ENCODE results near the gene JCAD. TPM values are rescaled to one million over a fixed set of nuclear protein-coding genes. Genes with fewer than 3 reads are reported as not detected.
"Not testable (repeated sequence)": the region's sequence is repeated elsewhere in the genome, so short reads cannot be mapped to it uniquely, and the experiment has no call there.

The JCAD gene
- total and polyA plus RNA-seq, 9 of the 15 experiments (the other 6 are each of a cell fraction or from before 2014, with no cell fraction given), result not detected

DNA sequence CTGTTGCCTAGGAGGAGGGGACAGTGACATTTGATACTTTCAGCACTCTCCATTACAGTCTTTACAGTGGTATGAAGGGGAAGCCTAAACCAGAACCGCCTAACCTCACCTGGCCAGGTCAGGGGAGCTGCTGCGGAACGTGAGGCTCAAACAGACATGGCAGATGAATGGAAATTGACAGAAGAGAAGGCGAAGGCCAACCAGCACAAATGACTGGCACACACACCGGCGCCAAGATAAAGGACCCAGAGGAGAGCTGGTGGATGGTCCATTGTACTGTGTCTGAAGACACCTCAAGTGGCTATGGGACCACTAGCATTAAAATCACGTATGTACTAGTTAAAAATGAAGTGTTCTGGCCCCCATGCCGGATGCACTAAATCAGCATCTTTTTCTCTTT is 53.0 kb downstream of the JCAD start (continued):
- TF ChIP-seq REST (IDR thresholded peaks at IDR 0.05; ENCODE audit: borderline replicate concordance) (no peak), REST (CRISPR knock-in tag; IDR thresholded peaks at IDR 0.05; ENCODE audit: low read depth) (no peak)

DNA sequence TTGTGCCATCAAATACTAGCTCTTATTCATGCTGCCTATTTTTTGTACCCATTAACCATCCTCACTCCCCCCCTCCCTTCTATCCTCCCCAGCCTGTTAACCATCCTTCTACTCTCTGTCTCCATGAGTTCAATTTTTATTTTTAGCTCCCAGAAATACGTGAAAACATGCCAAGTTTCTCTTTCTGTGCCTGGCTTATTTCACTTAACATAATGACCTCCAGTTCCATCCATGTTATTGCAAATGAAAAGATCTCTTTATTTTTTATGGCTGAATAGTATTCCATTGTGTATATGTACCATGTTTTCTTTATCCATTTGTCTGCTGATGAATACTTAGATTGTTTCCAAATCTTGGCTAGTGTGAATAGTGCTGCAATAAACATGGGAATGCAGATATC is 54.3 kb downstream of the JCAD start:
- H3K4me3 ChIP-seq; H3K27ac ChIP-seq (ENCODE audit: extremely low read depth, low read depth, low read length); BruUV-seq (replicated peaks); H3K79me2 ChIP-seq (ENCODE audit: control insufficient read depth, insufficient read depth, low read length); H3K9me1 ChIP-seq (ENCODE audit: control insufficient read depth, insufficient read depth, low read length); ATAC-seq; H3K36me3 ChIP-seq (ENCODE audit: control insufficient read depth, insufficient read depth, low read length); H2AFZ ChIP-seq (ENCODE audit: low read depth, low read length); H3K9me3 ChIP-seq (replicated peaks; ENCODE audit: control insufficient read depth, insufficient read depth, low read depth, low read length); POLR2A ChIA-PET; H3K4me1 ChIP-seq (replicated peaks in 1 of 2; ENCODE audit: control insufficient read depth in 2 of 2, insufficient read depth in 2 of 2, low read length in 2 of 2); H3K4me2 ChIP-seq (ENCODE audit: insufficient read depth, low read length); H4K20me1 ChIP-seq (replicated peaks; ENCODE audit: control insufficient read depth, insufficient read depth, low read length); FAIRE-seq; DNase-seq (ENCODE audit: extremely low read depth in 1 of 4, low spot score in 3 of 4); H3K9ac ChIP-seq (ENCODE audit: insufficient read depth in 1 of 2, low read depth in 2 of 2, low read length in 2 of 2); intact Hi-C loops (cut with micrococcal nuclease); CTCF ChIA-PET (ENCODE audit: low intra/inter-chr PET ratio): not testable (repeated sequence)
- in situ Hi-C loops (cut with MboI), result loop anchor here (10.0 kb wide), 2 partner anchors 230 to 600 kb away; no protein-coding TSS in a partner anchor
- H3K27me3 ChIP-seq (ENCODE audit: control insufficient read depth in 2 of 2, insufficient read depth in 2 of 2, low read length in 2 of 2), result peaks cover 0 to 14% of the 10 kb centered on the region in 2 experiments
- 7% methylated on average over 1 of the region's 1 CpG for WGBS (ENCODE audit: insufficient coverage, low coverage, missing lambda C conversion rate)

Measured in K562 (cell line).